CD4-positive, alpha-beta T cell treated with Interleukin-21 for 1 hour (primary cell): ENCODE results near the gene NBAS.
"Not testable (repeated sequence)": the region's sequence is repeated elsewhere in the genome, so short reads cannot be mapped to it uniquely, and the experiment has no call there.

Experiments
- DNase-seq: peaks from one replicate; pipeline ENCODE4 v3.0.0-alpha.2; 2020

Gene NBAS

GRCh38 chr2:15250946-15251345 is 310.2 kb downstream of the NBAS start:
- DNase-seq, result not testable (repeated sequence)

- DNase-seq, result no peak
These were observed 314.3 kb downstream of the NBAS start for GRCh38 chr2:15246870-15247269.

GRCh38 chr2:15243762-15244161 is 317.4 kb downstream of the NBAS start:
- no peak for DNase-seq

GRCh38 chr2:15242936-15243461 is 318.1 kb downstream of the NBAS start:
- DNase-seq, result no peak

GRCh38 chr2:15241929-15242328 is 319.2 kb downstream of the NBAS start:
- no peak for DNase-seq

- DNase-seq, result no peak
These were observed 319.9 kb downstream of the NBAS start for GRCh38 chr2:15241201-15241600.

- DNase-seq, result no peak
These were observed 323.1 kb downstream of the NBAS start for GRCh38 chr2:15238028-15238427.

DNA sequence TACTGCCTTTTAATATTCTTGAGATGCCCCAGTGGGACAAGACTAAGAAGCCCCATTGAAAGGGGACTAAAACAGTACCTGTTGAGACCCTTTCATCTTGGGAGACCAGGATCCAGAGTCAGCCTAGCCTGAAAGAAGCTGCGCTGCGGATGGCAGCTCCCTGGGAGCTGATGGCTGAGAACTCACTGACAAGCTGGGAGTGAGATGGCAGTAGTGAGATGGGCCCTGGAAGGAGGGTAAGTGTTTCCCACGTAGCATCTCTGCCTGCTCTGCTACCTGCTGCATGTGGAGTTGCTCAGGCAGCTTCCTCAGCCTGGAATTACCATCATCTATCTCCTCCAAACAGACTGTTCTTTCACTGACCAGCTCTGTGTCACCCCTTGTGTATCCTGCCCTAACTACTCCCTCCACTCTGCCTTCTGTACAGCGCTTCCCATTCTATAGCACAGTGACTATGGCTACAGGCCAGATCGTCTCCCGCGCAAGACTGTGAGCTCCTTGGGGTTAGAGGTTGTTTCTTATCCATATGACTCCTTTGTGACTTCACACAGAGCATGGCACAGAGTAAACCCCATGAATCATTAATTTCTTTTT is 330.4 kb downstream of the NBAS start:
- DNase-seq, result no peak

DNA sequence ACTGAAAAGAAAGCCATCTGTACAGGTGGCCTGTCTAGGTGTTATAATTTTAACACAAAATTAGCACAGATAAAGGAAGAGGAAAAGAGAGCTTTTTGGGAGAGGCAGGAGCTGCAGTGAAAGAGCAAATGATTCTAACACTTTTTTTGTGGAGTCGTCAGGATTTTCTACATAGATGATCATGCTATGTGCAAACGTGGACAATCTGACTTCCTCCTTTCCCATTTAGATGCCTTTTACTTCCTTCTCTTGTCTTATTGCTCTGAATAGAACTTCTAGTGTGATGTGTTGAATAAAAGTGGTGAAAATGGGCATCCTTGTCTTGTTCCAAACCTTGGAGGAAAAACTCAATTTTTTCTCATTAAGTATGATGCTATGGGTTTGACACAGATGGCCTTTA is 334.5 kb downstream of the NBAS start:
- DNase-seq, result no peak

- no peak for DNase-seq
These were observed 336.0 kb downstream of the NBAS start for GRCh38 chr2:15225131-15225530.

GRCh38 chr2:15224641-15225040 is 336.5 kb downstream of the NBAS start:
- DNase-seq, result no peak

DNA sequence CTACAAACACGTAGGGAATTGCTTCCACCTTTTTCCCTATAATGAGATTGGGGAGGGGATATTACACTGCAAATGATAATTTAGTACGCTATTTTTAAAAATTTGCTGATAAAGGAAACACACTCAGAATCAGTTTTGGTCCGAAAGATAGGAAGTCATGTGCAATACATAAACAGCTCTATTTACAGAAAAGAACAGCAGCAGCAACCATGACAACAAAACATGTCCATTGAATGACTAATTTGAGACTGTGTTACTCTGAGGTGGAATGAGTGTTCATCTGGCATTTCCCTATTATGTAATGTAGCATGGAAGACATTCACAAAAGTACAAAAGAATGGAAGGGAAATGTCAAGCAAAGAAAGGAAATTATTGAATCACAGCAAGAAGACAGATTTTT is 337.2 kb downstream of the NBAS start:
- no peak for DNase-seq

DNA sequence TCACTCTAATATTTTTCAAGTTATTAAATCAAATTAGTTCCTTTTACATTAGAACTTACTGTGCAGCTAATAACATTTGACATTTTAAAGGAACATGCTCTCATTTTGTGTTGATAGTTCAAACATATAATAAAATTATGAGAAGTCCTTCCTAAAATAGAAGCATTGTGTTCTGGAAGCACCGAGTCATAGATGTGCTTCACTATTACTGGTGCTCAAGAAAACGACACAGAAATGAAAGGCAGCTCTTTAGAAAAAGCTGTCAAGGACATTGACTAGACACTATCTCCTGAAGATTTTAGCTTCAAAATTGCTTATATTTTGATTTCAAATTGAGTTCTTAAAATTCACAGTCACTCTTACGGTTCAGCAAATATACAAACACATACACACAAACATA is 338.3 kb downstream of the NBAS start:
- no peak for DNase-seq

DNA sequence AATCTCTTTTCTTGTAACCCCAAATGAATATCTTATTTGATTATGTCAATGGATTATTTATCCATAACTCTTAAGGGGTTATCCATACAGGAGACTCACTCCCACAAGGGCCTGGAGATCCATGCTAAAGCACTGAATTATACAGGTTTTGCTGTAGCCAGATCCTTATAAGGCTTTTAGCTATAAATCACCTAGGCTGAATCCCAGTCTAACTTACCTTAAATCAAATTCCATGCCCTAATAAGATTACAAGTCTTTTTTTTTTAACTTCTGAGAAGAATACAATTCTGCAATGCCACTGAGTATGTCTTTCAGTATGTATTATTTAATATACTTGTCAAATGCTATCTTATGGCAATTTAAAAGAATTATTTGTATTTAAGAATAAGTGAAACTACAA is 340.5 kb downstream of the NBAS start:
- no peak for DNase-seq

DNA sequence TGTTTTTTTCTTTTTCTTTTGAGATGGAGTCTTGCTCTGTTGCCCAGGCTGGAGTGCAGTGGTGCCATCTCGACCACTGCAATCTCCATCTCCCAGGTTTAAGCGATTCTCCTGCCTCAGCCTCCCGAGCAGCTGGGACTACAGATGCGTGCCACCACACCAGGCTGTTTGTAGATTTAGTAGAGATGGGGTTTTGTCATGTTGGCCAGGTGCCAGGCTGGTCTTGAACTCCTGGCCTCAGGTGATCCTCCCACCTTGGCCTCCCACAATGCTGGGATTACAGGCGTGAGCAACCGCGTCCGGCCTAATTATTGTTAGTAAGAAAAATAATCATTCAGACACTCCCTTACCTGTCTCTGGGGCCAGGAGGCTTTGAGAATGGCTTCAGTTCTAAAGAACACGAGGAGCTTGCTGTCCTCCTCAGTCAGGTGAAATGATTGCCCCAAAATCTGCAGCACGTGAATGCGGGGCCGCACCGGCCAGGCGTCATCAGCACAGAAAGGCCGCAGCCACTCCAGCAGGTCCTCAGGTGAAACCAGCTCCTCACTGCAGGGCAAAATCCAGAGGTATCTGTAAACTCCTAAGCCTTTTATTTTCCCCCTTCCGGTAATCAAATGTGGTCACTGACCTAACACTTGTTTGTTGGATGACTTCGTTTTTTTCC is 342.6 kb downstream of the NBAS start:
- no peak for DNase-seq

DNA sequence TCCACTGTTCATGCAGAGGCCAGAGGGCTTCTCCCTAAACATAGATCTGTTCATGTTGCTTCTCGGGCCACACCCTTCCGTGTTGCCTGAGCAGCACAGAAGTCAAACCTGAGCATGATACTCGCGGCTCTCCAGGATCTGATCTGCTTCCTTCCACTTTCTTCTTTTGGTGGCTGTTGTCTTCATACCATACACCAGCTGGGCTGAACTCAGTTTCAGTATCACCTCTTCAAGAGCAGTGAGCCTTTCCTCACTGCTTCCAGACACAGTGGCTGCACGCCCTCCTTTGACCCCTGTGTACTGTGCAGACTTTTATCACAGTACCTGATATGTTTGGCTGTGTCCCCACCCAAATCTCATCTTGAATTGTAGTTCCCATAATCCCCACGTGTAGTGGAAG is 348.9 kb downstream of the NBAS start:
- DNase-seq, result no peak

DNA sequence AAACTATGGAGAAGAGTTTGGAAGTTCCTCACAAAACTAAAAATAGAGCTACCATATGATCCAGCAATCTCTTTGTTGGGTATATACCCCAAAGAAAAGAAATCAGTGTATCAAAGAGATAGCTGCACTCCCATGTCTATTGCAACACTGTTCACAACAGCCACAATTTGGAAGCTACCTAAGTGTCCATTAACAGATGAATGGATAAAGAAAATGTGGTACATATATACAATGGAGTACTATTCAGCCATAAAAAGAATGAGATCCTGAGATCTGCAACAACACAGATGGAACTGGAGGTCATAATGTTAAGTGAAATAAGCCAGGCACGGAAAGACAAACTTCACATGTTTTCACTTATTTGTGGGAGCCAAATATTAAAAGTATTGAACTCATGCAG is 350.6 kb downstream of the NBAS start:
- not testable (repeated sequence) for DNase-seq

- DNase-seq, result no peak
These were observed 354.7 kb downstream of the NBAS start for GRCh38 chr2:15206419-15206818.

DNA sequence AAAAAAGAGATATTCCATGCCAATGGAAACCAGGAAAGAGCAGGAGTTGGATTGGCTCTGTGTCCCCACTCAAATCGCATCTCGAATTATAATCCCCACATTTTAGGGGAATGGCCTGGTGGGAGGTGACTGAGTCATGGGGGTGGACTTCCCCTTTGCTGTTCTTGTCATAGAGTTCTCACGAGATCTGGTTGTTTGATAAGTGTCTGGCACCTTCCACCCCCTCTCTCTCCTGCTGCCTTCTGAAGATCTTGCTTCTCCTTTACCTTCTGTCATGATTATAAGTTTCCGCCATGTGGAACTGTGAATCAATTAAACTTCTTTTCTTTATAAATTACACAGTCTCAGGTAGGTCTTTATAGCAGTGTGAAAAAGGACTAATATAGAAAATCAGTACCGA is 355.6 kb downstream of the NBAS start:
- DNase-seq, result no peak

DNA sequence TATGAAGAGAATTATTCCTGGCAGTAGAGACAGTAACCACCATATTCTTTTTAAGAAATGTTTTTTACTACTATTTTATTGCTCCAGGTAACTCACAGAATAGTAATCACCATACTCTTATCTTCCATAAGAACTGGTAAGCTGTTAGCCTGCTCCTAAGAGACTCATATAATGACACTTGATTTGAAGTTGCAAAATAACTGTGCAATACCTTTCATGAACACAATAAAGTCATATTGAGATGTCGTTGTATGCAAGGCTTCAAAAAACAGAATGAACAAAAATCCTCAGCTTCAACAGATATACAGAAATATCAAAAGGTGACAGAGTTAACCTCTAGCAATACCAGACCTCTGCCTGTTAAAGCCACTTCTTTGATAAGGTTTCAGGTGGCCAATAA is 360.1 kb downstream of the NBAS start:
- DNase-seq, result no peak

DNA sequence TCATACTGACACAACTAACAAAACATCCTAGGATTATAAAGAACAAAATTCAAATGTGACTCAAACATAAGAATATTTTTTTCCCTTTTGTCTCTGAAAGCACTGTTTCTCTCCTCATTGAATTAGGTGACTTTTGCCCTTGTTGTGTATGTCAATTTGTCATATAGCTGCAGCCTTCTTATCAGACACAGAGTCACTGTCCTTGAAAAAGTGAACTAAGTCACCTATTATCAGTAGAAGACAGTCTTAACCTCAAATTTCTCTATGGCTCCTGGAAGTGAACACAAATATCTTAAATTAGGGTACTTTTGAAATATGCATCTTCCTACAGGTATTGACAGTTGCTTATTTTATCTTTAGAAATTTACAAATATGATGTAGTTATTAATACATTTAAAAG is 360.6 kb downstream of the NBAS start:
- no peak for DNase-seq

GRCh38 chr2:15198051-15198450 is 363.1 kb downstream of the NBAS start:
- no peak for DNase-seq

DNA sequence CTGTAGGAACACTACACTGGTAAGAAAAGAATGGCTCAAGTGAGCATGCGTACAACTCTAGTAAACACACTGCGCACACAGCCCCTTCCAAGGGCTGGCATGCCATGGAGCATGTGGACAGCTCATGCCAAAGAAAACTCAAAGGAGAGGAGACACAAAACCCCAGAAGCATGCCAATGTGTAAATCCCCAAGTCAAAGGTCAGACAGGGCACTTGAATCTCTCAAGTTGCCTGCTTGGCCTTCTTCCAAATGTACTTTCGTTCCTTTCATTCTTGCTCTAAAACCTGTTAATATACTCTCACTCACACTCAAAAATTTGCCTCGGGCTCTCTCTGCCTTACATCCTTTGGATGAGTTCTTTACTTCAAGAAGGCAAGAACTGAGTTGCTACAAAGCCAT is 365.3 kb downstream of the NBAS start:
- DNase-seq, result no peak

GRCh38 chr2:15191789-15192188 is 369.3 kb downstream of the NBAS start:
- no peak for DNase-seq

DNA sequence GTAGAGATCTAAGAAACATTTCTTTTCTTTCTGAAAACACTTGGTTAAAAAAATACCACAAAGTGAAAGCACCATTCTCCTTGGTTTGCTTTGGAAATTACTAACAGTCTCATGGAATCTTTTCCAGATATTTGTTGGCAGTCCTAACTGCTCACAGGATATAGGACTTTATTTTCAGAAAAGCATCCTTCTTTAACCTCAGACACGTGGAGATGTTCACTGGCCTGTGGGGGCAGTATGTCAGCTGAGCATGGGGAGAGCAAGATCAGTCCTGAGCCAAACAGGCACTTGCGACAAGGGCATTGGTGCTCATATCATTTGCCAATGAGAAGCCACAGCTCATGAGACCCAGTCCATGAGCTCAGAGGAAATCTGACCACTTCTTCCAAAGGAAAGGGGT is 371.9 kb downstream of the NBAS start:
- DNase-seq, result no peak
